Stomach smooth muscle (tissue), 2 donors: ENCODE measurements around the gene RSU1.

Experiments used
- H3K27ac ChIP-seq: one replicate; pipeline ENCODE4 v1.7.0; 2013; ENCODE audit warnings: mild to moderate bottlenecking, low read length, inconsistent platforms
- H3K27me3 ChIP-seq, 2 donors: one replicate each; pipeline ENCODE4 v1.7.0; 2013; ENCODE audit warnings: low read length in 2 of 2; ENCODE audit not compliant: insufficient read depth in 2 of 2, control insufficient read depth in 1 of 2
- H3K36me3 ChIP-seq, 2 donors: one replicate each; pipeline ENCODE4 v1.7.0; 2013; ENCODE audit warnings: low read length in 2 of 2; ENCODE audit not compliant: control insufficient read depth in 2 of 2, insufficient read depth in 2 of 2
- H3K4me1 ChIP-seq: one replicate; pipeline ENCODE4 v1.7.0; 2013; ENCODE audit warnings: low read length; ENCODE audit not compliant: control insufficient read depth, insufficient read depth
- H3K4me3 ChIP-seq, 2 donors: one replicate each; pipeline ENCODE4 v1.7.0; 2013; ENCODE audit warnings: low read length in 2 of 2
- H3K9ac ChIP-seq, 2 donors: one replicate each; pipeline ENCODE4 v1.7.0; 2013; ENCODE audit warnings: low read length in 2 of 2, mild to moderate bottlenecking in 1 of 2
- H3K9me3 ChIP-seq, 2 donors: one replicate each; pipeline ENCODE4 v1.7.0; 2013; ENCODE audit warnings: low read length in 2 of 2; ENCODE audit not compliant: control insufficient read depth in 2 of 2
- donor health status: healthy.
- donor health status: Pancreatic carcinoma.

Gene RSU1

GRCh38 chr10:16742165-16742960 lies 74.9 kb downstream of the RSU1 start:
- Histone ChIP-seq H3K4me3 (no peak overlapping the region), H3K36me3 (peaks cover 0 to 5% of the 10 kb centered on the region in 2 donors), H3K9me3 (no peaks in the 10 kb centered on the region), H3K27me3 (no peaks in the 10 kb centered on the region), H3K9ac (no peak overlapping the region), H3K4me1 (no peaks in the 10 kb centered on the region), H3K27ac (no peak overlapping the region)

GRCh38 chr10:16741540-16741939 lies 75.7 kb downstream of the RSU1 start:
- Histone ChIP-seq H3K9ac (no peak overlapping the region), H3K36me3 (peaks cover 0 to 5% of the 10 kb centered on the region in 2 donors), H3K4me1 (no peaks in the 10 kb centered on the region), H3K27me3 (no peaks in the 10 kb centered on the region), H3K27ac (no peak overlapping the region), H3K4me3 (no peak overlapping the region), H3K9me3 (no peaks in the 10 kb centered on the region)

GRCh38 chr10:16737420-16737819 lies 79.8 kb downstream of the RSU1 start:
- no peak overlapping the region for H3K4me3 ChIP-seq

GRCh38 chr10:16735671-16736070 lies 81.6 kb downstream of the RSU1 start:
- Histone ChIP-seq H3K4me1 (no peaks in the 10 kb centered on the region), H3K9ac (no peak overlapping the region), H3K4me3 (no peak overlapping the region), H3K27me3 (no peaks in the 10 kb centered on the region), H3K36me3 (no peaks in the 10 kb centered on the region), H3K27ac (no peak overlapping the region), H3K9me3 (no peaks in the 10 kb centered on the region)

More at GRCh38 chr10:16737420-16737819, 79.8 kb downstream of the RSU1 start:
- Histone ChIP-seq H3K36me3 (peaks cover 0 to 3% of the 10 kb centered on the region in 2 donors), H3K4me1 (no peaks in the 10 kb centered on the region), H3K27ac (no peak overlapping the region), H3K9me3 (no peaks in the 10 kb centered on the region), H3K9ac (no peak overlapping the region), H3K27me3 (no peaks in the 10 kb centered on the region)

GRCh38 chr10:16732376-16732775 lies 84.8 kb downstream of the RSU1 start:
- no peaks in the 10 kb centered on the region for H3K9me3 ChIP-seq
- H3K36me3 ChIP-seq: peaks cover 2 to 3% of the 10 kb centered on the region in 2 donors
- no peak overlapping the region for H3K4me3 ChIP-seq
- H3K27ac ChIP-seq: no peak overlapping the region
- no peaks in the 10 kb centered on the region for H3K4me1 ChIP-seq
- no peak overlapping the region for H3K9ac ChIP-seq
- no peaks in the 10 kb centered on the region for H3K27me3 ChIP-seq

GRCh38 chr10:16728266-16728665 lies 89.0 kb downstream of the RSU1 start:
- Histone ChIP-seq H3K9me3 (no peaks in the 10 kb centered on the region), H3K27ac (no peak overlapping the region), H3K4me1 (no peaks in the 10 kb centered on the region), H3K36me3 (peaks cover 5% of the 10 kb centered on the region in 2 donors), H3K9ac (no peak overlapping the region), H3K27me3 (no peaks in the 10 kb centered on the region), H3K4me3 (no peak overlapping the region)

GRCh38 chr10:16727666-16728065 lies 89.6 kb downstream of the RSU1 start:
- Histone ChIP-seq H3K36me3 (peaks cover 5% of the 10 kb centered on the region in 2 donors), H3K9ac (no peak overlapping the region), H3K4me1 (no peaks in the 10 kb centered on the region), H3K9me3 (no peaks in the 10 kb centered on the region), H3K27me3 (no peaks in the 10 kb centered on the region), H3K27ac (no peak overlapping the region), H3K4me3 (no peak overlapping the region)

- H3K4me3 ChIP-seq: no peak overlapping the region
- no peaks in the 10 kb centered on the region for H3K27me3 ChIP-seq
- H3K4me1 ChIP-seq: no peaks in the 10 kb centered on the region
- no peaks in the 10 kb centered on the region for H3K9me3 ChIP-seq
- no peak overlapping the region for H3K27ac ChIP-seq
- H3K36me3 ChIP-seq: peaks cover 5 to 10% of the 10 kb centered on the region in 2 donors
- no peak overlapping the region for H3K9ac ChIP-seq
Observed at GRCh38 chr10:16724509-16724908, 92.7 kb downstream of the RSU1 start.

- H3K36me3 ChIP-seq: peaks cover 2 to 12% of the 10 kb centered on the region in 2 donors
- H3K9ac ChIP-seq: no peak overlapping the region
- no peak overlapping the region for H3K27ac ChIP-seq
- H3K9me3 ChIP-seq: no peaks in the 10 kb centered on the region
- H3K4me1 ChIP-seq: no peaks in the 10 kb centered on the region
- no peaks in the 10 kb centered on the region for H3K27me3 ChIP-seq
- H3K4me3 ChIP-seq: no peak overlapping the region
Observed at GRCh38 chr10:16720812-16721211, 96.4 kb downstream of the RSU1 start.

GRCh38 chr10:16717622-16718395 lies 99.4 kb downstream of the RSU1 start:
- Histone ChIP-seq H3K27me3 (no peaks in the 10 kb centered on the region), H3K36me3 (peaks cover 0 to 9% of the 10 kb centered on the region in 2 donors), H3K4me3 (no peak overlapping the region)

GRCh38 chr10:16716051-16716450 lies 101.2 kb downstream of the RSU1 start:
- no peak overlapping the region for H3K9ac ChIP-seq
- H3K27me3 ChIP-seq: no peaks in the 10 kb centered on the region
- H3K4me3 ChIP-seq: no peak overlapping the region
- H3K36me3 ChIP-seq: peaks cover 0 to 4% of the 10 kb centered on the region in 2 donors
- peaks cover 0 to 8% of the 10 kb centered on the region in 2 donors for H3K9me3 ChIP-seq
- no peak overlapping the region for H3K27ac ChIP-seq
- H3K4me1 ChIP-seq: no peaks in the 10 kb centered on the region

More at GRCh38 chr10:16717622-16718395, 99.4 kb downstream of the RSU1 start:
- H3K9ac ChIP-seq: no peak overlapping the region
- peaks cover 0 to 7% of the 10 kb centered on the region in 2 donors for H3K9me3 ChIP-seq
- no peaks in the 10 kb centered on the region for H3K4me1 ChIP-seq
- H3K27ac ChIP-seq: no peak overlapping the region
